HG02678 (cell line): ENCODE results near the gene ATP6V0A1.

Experiments
- ATAC-seq: cut with Tn5 transposase; IDR thresholded peaks from one replicate; pipeline ENCODE4 v1.9.1; 2021; ENCODE audit warnings: mild to moderate bottlenecking, moderate library complexity; ENCODE audit not compliant: unreplicated experiment

The ATP6V0A1 gene

DNA sequence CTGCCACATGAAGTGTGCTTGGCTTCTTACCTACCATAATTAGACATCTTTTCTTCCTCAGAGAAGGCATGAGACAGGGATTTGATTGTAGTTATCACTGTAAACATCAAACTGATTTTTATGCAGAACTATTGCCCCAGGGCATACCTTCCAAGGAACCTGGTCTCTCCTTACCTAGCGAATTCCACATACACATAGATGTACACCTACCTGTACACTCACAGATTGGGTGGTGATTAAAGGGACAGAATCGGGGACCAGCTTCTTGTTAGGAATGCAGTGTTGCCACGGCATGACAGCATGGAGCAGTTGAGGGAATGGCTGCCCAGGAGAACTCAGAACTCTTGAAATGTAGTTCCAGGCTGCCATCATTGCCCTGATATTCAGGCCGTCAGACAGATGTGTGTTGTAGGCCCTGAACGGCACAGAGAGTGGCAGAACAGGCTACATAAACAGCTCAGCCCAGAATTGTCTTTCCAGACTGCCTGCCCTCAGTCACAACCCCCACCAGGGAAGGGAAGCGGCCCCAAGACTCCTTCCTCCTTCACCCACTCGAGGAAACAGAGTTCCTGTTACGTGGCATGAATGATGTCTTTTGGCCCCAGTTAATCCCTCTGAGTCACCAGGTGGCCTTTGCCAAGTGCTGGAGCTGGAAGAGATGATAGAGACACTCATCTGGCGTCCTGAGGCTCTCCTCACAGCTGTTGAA is 59.5 kb downstream of the ATP6V0A1 start:
- no peak for ATAC-seq

GRCh38 chr17:42518755-42519545 is 60.3 kb downstream of the ATP6V0A1 start:
- ATAC-seq = no peak

DNA sequence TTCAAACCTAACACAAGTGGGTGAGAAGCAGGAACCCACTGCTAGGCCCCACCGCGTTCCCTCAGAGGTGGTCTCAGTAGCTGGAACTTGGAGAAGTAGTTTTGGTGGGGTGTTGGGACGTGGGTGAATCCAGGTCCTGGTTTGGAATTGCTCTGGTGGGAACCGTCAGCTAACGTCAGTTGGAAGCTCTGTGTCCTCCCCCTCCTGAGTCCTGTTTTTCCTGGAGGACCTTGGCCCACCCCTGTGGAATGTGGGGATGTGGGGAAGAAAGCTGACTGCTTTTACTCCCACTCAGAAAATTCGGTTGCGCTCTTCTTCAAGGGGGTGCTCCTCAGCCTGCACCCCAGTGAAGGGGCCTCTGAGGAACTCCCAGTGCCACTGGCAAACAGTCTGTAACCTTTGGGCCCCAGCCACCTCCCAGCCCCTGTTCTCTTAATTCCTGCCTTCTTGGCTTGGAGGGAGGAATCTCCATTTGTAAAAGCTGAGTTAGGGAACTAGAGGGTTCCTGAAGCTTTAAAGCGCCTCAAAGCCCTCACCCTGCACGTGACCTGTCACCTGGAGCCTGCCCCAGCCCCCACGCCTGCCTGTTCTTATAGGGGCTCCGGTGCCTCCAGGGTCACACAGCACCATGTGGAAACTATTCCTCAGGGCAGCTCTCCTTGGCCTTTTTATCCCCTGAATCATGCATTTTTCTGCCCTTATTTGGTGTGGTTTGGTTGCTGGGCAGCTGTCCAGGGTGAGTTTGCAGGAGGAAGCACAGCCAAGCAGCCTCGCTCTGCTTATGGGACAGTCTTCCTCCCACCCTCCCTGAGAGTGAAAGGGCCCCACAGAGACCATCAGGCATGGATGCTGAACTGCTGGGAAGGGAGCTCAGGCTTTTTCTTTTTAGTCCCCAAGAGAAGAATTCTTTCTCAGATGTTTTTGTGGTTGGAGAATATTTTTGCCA is 61.1 kb downstream of the ATP6V0A1 start:
- ATAC-seq = no peak

- no peak for ATAC-seq
These were observed 61.9 kb downstream of the ATP6V0A1 start for GRCh38 chr17:42520540-42520951.

GRCh38 chr17:42521036-42521435 is 62.4 kb downstream of the ATP6V0A1 start:
- ATAC-seq = no peak

GRCh38 chr17:42521666-42522262 is 63.1 kb downstream of the ATP6V0A1 start:
- no peak for ATAC-seq

DNA sequence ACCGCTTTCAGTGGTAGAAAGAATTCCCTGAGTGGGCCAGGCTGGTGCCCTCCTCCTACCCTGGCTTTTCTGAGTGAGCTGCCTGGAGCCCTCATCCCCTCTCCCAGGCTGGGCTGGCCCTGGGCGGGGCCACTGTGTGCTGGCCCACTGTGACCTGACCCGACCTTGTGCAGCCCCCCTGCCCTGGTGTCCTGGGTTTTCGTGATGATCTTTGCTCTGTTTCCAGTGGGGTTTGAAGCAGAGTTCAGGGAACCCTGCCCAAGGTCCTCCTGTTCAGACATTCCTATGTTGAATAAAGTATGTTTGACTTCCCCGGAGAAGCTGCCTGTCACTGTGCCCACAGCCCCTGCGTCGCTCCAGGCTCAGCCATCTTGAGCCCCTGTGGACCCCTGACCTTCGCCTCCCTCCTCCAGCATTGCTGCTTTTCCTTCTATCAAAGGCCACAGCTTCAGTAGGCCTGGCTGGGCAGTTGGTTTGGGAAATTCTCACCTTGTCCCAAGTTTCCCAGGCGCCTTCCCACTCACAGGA is 63.6 kb downstream of the ATP6V0A1 start:
- ATAC-seq = no peak

DNA sequence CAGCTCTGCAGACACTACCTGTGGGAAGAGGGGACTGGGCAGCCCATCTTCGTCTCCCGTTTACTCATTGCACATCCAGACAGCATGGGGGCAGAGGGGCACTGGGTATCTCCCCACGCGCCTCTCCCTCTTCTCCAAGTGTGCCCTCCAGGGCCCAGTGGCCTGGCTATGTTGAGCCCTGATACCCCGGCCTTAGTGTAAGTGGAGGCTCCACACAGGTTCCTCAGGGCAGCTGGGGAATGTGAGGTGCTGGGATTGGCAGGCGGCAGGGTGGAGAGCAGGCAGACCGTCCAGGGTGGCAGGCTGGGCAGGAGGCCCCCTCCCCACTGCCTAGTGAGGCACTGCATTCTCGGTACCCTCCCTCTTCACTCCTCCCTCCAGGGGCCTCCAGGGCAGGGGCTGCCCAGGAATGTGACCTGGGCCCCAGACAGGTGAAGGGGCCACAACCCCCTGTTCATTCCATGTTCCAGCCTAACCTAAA is 64.2 kb downstream of the ATP6V0A1 start:
- no peak for ATAC-seq

GRCh38 chr17:42525221-42525620 is 66.5 kb downstream of the ATP6V0A1 start:
- no peak for ATAC-seq

DNA sequence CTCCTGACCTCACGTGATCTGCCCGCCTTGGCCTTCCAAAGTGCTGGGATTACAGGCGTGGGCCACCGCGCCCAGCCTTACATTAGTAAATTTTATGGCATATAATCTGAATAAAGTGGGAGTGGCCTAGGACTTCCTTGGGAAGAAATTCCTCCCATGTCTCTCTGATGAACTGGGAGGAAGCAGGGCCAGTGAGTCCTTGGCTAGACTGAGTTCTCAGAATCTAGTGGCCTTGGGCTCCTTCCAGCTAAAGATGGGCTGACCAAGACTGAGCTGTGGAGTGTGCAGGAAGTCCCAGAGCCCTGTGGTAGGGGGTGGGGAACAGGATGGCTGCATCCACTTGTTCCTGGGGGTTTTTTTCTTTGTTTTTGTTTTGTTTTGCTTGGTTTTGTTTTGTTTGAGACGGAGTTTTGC is 67.4 kb downstream of the ATP6V0A1 start:
- no peak for ATAC-seq

GRCh38 chr17:42527932-42528331 is 69.3 kb downstream of the ATP6V0A1 start:
- no peak for ATAC-seq

GRCh38 chr17:42529061-42529460 is 70.4 kb downstream of the ATP6V0A1 start:
- no peak for ATAC-seq

- ATAC-seq = no peak
These were observed 72.3 kb downstream of the ATP6V0A1 start for GRCh38 chr17:42530952-42531454.

DNA sequence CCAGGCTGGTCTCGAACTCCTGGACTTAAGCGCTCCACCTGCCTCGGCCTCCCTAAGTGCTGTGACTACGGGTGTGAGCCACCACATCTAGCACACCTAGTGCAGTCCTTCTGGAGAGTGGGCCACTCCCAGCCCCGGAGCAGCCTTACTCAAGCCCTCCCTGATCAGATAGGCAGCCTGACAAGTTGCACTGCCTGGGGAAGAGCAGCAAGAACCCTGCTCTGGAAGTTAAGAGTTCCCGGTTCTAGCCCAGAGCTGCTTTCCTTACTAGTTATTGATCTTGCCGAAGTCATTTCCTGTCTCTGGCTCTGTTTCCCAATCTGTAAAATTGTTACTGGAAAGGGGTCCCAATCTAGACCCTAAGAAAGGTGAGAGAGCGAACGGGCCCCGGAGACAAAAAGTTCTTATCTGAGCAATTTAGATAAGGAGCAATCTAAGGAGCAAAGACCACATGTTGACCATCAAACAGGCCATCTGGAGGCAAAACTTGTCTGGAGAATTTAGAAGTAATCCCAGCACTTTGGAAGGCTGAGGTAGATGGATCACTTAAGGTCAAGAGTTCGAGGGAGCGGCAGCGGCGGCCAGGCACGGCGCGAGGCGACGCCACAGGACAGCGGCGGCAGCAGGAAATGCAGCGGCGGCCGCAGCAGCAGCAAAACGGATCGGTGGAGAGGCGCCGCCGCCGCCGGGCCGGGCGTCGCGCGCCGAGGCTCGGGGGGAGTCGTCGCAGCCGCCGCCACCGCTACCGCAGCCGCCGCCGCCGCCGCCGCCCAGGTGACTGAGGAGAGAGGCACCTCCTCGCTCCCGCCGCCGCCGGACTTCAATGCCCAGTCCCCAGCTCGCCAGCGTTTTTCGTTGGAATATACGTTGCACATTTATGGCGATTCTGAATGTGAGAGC is 73.0 kb downstream of the ATP6V0A1 start:
- ATAC-seq = no peak

GRCh38 chr17:42535155-42536047 is 76.7 kb downstream of the ATP6V0A1 start:
- no peak for ATAC-seq

DNA sequence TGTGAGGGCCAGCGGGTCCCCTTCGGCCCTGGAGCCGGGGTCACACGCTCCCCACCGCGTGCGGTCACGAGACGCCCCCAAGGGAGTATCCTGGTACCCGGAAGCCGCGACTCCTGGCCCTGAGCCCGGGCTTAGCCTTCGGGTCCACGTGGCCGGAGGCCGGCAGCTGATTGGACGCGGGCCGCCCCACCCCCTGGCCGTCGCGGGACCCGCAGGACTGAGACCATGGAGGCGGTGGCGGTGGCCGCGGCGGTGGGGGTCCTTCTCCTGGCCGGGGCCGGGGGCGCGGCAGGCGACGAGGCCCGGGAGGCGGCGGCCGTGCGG is 77.3 kb downstream of the ATP6V0A1 start, which contains the start of gene NAGLU:
Gene NAGLU, plus strand, starts transcription at position 194 of the 324 bp plus-strand sequence. Its CDS starts 32 bp downstream, at position 226.
- ATAC-seq = peak; percentile 85

DNA sequence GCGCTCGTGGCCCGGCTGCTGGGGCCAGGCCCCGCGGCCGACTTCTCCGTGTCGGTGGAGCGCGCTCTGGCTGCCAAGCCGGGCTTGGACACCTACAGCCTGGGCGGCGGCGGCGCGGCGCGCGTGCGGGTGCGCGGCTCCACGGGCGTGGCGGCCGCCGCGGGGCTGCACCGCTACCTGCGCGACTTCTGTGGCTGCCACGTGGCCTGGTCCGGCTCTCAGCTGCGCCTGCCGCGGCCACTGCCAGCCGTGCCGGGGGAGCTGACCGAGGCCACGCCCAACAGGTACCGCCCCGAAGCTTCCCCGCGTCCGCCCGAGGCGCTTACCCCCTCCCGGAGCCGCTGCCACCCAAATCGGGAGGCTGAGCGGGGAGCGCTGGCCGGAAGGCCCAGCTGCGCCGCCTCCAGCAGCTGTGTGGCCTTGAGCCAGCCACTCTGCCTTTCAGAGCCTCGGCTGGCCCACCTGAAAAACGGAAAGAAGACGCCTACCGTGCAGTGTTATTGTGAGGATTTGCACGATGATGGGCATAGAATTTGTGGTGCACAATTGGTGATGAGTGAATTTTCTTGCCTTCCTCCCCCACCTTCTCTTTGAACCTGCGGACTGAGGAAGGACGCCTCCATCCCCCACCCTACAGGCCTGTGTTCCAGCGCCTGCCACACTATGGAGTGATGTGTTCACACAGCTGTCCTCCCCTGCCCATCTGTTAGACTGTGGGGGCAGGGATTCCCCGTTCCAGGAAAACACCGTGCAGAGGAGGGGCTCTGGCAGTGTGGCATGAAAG is 77.9 kb downstream of the ATP6V0A1 start:
- peak; percentile 67 for ATAC-seq
